Pons (tissue), 1 donor: ENCODE measurements around the gene MYO1B.

ENCODE experiments used
- DNase-seq: peaks from one replicate; pipeline ENCODE4 v3.0.0-alpha.2; 2016; ENCODE audit warnings: low spot score

The MYO1B gene

DNA sequence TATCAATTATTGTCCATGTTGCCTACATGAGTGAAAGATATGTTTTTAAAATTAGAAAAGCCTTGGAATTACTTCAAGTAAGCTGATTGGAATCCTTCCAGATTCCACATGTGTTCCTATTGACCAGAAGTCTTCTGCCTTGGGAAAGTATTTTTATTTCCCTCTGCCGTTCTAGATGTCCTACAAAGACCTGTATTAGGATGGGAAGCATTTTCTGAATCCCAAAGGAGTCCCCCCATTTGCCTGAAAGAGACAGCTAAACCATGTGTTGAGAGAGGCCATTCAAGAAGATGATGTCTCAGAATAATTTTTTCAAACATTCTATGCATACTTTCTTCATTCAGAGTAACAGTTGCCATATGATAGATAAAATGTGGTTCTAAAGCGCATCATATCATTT lies 19.0 kb upstream of the MYO1B start:
- DNase-seq = no peak

DNA sequence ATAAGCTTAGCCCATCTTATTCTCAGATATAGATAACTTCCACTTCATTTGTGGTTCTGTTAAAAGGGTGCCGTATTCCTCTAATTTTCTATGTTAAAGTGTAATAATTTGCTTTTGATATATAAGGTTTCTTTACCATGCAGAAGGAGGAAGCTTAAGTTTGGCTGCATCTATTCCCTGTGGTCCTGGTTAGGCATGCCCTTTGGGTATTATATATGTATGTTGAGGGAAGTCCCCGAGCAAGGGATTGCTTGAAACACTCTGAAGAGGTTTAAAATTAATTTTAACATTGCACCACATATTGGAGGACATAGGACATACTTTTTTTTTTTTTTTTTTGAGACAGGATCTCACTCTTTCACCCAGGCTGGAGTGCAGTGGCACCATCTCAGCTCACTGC lies 16.9 kb upstream of the MYO1B start:
- no peak for DNase-seq

GRCh38 chr2:191228861-191229260 lies 16.3 kb upstream of the MYO1B start:
- no peak for DNase-seq

GRCh38 chr2:191230174-191230573 lies 15.0 kb upstream of the MYO1B start:
- no peak for DNase-seq

GRCh38 chr2:191231995-191232394 lies 13.2 kb upstream of the MYO1B start:
- no peak for DNase-seq

GRCh38 chr2:191233533-191233932 lies 11.7 kb upstream of the MYO1B start:
- no peak for DNase-seq

DNA sequence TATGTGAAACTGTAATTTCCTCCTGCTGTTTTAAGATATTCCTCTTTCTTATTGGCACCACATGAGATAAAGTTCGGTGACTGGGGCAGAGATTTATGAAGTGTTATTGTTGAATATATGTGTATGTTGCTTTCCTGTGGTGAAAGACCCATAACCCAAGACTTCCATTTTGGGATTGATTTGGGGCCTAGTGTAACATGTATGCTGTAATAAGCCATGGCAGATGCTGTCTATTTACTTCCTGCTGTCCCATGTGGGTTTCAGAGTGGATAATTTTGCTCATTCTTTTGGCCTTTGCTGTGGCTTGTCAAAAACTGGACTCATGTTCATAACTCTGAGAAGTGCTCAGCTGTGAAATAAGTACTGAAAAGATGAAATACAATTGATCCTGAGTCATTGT lies 10.8 kb upstream of the MYO1B start:
- DNase-seq = no peak

- DNase-seq = no peak
Measured at GRCh38 chr2:191240871-191241270, 4.3 kb upstream of the MYO1B start.

GRCh38 chr2:191241418-191241817 lies 3.8 kb upstream of the MYO1B start:
- no peak for DNase-seq

DNA sequence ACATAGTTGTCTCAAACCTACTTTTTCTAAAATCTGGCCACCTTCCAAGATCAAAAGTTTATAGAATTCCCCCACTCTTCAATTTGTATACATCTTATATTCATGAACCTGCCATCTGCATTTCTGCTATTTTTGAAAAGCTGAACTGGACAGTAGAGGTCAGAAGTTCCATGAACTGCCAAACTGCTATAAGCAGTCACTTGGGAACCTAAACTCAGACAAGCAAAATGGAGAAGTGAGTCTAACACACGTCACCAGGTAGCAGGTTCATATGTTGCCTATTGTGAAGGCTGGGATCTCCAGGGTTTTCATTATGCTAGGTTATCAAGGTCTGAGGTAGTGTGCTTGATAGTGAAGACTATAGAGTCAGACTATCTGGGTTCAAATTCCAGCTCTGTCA lies 2.0 kb upstream of the MYO1B start:
- DNase-seq = no peak

DNA sequence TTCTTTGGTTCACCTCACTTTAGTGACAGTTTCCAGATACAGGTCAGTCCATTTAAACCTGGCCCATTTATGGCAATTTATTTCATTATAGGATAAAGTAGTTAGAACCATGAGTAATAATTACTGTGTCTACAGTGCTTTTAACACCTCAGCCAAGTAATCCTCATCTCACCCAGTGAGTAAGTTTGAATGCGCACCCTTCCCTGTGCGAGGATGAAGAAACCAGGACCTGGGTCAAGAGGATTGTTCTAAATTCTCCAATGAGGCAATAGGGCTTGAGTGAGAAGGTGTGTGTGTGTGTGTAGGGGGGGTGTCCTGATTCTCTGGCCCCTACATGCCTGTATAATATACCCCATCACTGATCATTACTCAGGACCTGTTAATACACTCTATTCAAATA lies 854 bp upstream of the MYO1B start:
- no peak for DNase-seq

DNA sequence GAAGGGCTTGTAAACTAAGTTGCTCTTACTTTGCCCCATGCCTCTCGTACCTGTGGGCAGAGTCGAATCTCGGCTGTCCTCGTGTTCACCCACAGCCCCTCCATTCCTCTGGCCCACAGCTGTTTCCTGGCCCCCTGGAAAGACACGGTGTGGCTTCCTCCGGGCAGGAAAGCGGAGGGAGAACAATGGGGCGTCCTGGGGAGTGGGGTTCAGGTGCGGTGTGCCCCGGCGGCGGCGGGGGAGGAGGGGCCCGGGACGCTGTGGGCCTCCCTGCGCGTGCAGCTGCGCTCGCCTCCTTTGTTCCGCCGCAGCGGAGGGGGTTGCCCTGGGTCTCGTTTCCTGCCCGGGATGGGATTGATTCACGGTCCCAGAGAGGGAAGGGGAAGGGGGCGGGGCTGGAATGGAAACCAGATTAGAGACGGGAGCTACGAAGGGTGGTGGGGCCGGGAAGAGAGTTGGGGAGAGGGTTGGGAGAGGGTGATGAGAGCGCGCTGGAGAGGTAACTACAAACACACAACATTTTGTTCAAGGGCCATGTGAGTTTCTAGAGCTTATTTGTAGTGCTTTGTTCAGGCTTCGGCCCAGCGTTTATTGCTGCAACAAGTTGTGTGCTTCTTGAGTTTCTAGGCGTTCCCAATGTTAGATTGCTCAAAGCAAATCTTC lies 796 bp downstream of the MYO1B start:
- no peak for DNase-seq

- no peak for DNase-seq
Measured at GRCh38 chr2:191246820-191247380, 1.7 kb downstream of the MYO1B start.

DNA sequence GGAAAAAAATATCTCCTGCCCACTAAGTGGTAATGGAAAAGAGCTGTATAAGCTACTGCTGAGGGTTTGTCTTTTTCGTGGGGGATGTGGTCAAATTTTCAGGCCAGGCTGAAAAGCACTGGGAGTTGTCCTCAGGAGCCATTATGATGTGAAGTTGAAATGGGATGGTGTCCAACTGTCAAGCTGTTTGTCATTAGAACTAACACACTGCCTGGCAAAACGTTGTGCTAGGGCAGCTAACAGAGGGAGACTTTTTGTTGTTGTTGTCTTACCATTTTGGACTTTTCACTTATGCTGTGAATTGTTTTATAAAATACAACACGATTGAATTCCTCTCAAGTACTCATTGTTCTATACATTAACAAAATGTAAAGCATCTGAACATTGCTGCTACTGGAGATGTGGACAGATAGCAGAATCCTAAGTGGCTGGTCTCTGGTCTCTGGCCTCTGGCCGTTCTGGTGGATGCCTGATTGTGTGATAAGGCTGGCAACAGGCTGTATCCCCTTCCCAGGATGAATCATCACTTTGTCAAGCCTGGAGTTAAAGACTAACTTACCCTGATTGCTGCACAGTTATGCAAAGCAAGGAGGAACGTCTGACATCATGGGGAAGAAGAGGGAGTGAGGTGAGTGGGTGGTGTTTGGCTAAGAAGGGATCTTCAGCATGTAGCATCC lies 2.3 kb downstream of the MYO1B start:
- DNase-seq = no peak

DNA sequence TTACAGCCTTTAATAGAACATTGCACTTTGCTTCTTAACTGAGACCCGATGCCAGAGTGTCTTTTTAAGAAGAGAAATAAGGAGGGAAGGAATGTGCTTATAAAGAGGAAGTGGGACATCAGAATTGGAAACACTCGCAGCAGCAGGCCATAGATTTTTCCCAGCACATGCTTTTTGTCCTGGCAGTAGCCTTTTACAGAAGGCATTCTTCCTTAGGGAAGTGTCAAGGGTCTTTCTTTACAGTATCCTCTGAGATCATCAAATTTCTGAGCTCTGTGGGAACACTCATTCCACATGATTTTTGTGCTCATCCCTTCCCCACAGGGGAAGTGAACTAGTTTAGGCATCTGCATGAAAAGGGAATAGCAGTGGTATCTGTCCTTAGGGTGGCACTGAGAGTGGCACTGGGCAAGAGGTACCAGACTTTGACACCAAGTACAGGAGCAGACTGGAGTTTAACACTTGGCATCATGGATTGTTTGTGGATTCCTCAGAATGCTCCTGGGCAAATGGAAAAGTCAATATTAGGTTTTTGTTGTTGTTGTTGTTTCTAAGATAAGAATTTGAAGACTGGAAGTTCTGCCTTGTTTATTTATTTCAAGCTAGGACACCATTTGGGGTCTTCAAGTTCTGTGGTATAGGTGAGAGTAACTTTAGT lies 4.1 kb downstream of the MYO1B start:
- DNase-seq = no peak

DNA sequence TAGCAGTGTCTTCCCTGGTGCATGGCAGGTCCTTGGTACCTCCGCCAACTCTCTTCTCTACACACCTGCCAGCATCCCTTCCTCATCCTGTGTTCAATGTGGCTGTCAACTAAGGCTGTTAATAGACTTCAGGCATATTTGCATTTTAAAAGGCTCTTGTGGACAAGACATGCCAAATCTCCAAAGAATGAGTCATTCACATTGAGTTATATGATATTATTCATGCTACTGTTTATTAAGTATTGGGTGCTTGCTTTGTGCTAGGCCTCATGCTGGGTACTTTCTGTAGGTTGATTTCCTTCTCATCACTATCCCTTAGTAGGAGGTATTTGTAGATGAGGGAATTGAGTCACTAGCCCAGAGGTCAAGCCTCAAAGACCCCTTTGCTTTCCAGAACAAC lies 5.2 kb downstream of the MYO1B start:
- DNase-seq = no peak

DNA sequence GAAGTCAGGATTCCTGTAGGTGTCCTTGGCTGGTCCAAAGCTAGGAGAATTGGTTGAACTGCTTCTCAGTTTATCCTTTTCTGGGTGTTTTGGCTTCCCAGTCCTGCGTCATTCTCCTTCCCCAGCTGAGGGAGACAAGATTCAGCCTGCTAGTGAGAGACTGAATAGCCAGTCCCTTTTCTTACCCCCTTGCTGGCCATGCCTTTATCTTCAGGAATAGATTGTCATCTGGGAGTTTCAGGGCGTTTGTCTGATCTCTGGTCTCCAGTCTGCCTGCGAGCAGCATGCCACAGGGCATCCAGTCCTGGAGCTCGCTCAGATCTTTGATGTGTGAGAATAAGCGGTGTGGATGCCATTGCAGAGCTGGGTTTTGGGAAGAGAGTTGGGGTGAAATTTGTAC lies 5.8 kb downstream of the MYO1B start:
- DNase-seq = no peak

DNA sequence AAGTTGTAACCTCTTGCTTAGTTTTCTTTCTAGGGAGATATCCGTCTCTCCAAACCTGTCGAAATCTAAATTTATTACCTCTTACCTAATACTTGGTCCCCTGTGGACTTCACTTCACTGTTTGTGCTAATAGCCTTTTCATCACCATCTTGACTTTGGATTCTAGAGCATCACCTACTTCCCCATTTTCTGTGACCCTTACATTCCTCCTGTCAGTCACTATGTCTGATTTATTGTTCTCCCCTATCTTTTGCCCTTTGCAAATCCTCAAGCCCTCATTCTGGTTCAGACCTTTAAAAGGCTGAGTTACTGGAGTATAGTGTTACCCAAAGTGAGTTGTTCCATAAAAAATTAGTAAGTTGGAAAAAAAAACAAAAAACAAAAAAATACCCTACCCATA lies 7.5 kb downstream of the MYO1B start:
- no peak for DNase-seq

DNA sequence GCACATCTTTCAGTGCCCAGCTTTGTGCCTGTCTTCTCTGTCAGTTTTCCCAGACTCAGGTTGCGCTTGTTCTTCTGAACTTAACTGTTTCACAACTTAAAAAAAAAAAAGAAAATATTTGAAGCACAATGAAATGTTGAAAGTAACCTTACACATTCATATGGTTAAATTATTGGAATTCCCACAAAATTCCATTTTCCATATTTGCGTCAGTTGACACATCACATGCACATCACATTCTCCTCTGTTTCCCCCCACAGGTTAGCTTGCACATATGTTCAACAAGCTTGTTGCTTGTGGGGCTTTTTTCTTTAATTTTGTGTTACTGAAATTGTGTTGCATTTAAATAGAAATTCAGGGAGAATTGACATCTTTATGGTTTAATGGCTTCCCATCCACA lies 8.3 kb downstream of the MYO1B start:
- no peak for DNase-seq

DNA sequence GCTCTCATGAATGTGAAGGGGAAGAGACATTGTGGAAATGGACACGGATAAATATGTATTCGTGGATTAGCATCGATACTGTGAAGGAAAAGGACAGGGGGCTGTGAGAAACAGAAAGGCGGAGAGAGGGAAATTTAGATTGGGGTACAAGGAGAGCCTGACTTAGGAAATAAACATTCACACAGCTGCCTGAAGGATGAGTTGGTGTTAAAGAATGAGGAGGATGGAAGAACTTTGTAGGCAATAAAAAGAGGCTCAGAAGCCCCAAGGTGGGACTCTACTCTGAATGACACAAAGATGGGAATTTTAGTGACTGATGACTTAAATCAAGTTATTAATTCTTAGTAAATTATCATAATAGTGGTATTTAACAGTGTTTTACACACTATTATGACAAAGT lies 10.1 kb downstream of the MYO1B start:
- DNase-seq = no peak

DNA sequence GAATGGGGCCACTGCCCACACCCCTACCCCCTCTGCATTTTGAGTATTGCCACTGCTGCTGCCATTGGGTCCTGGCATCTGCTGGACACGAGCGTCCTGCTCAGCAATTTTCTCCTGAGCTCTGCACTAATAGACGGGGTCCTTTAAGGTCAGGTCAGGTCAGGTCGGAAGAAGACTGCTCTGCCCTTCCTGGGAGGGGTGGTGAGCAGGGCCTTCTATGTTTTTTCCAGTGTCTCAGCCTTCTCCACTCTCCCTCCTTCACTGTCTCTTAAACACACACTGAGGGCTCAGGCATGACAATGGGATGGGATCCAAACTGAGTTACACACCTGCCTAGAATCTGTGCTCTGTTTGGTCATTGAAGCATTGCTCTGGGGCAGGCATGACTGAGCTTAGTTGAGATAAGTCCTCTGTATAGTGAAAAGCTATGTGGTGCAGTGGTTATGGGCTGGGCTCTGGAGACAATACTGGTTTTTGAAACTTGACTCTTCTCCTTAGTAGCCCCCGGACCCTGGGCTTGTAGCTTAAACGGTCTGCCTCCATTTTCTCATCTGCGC lies 10.6 kb downstream of the MYO1B start:
- DNase-seq = no peak

DNA sequence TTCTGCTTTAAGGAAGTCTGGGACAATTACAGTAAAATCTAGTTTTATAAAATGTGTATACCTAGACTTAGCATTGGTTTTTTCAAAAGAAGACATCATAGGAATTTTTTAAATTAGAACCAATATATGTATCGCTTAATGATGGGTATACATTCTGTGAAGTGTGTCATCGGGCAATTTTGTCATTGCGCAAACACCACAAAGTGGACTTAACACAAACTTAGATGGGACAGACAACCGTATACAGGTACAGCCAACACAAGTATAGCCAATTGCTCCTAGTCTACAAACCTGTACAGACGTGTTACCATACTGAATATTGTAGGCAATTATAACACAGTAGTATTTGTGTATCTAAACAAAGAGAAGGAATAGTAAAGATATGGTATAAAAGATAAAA lies 12.7 kb downstream of the MYO1B start:
- no peak for DNase-seq

DNA sequence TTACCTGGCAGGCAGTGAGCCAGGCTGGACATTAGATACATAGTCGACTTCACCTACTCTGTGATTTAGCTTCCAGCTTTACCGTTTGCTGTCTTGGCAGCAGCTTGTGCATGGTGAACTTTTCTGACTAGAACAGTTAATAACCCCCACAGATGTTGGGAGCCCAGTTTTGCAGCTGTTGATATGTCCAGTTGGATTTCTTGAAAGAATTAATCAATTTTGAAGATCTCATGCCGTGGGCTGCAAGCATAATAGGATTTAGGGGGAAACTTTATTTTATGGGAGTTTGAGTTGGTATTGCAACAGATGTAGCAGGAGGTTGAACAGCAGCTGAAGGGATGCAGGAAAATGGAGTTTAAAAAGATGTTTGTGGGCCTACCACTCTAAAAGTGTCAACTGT lies 13.8 kb downstream of the MYO1B start:
- DNase-seq = no peak
